G401 (cell line): Measurements from ENCODE around the gene SPTSSA. TPM values are rescaled to one million over a fixed set of nuclear protein-coding genes. Genes with fewer than 3 reads are reported as not detected.

ENCODE experiments used
- total RNA-seq: library from RNA; depleted of rRNA; stranded (reverse); fragments of >200 nt; shearing (Covaris generic); gene quantifications from 2 replicates; pipeline ENCODE4 v1.2.3, GENCODE V29; 2014; rRNA removed

The SPTSSA gene
- total RNA-seq, 1 experiment from 2014 or later, result 18.1 TPM

Other genes starting within 250 kb of the SPTSSA start
- gene EAPP, start 77.5 kb upstream of the SPTSSA start, total RNA-seq, result 49.2 and 53.8 TPM in 2 replicates
- gene SNX6, start 167.9 kb upstream of the SPTSSA start, total RNA-seq, result 81.6 and 113 TPM in 2 replicates